GM12892 (cell line): ENCODE measurements around the gene IL17REL.

ENCODE experiments used
- DNase-seq: peaks from one replicate; pipeline ENCODE4 v3.0.0; 2011; ENCODE audit not compliant: insufficient read length
- FAIRE-seq: peaks from 2 replicates; lab custom pipeline; 2011; peaks lifted over from hg19 to GRCh38; lab: Jason Lieb, UNC
- POLR2A ChIP-seq: IDR thresholded peaks from 2 replicates; pipeline ENCODE4 v1.6.1; 2011; ENCODE audit warnings: low read depth, low read length, control low read depth
- POLR2AphosphoS5 ChIP-seq: IDR thresholded peaks from 2 replicates; pipeline ENCODE4 v1.6.1; 2011; ENCODE audit warnings: low read depth, low read length, control low read depth
- TAF1 ChIP-seq: IDR thresholded peaks from 2 replicates; pipeline ENCODE4 v1.6.1; 2011; ENCODE audit warnings: low read depth, mild to moderate bottlenecking, control low read depth, low read length, borderline replicate concordance

The IL17REL gene

GRCh38 chr22:50051930-50052329 is 39.4 kb upstream of the IL17REL start:
- no peak for TF ChIP-seq POLR2A
- no peak for TF ChIP-seq POLR2AphosphoS5
- no peak for TF ChIP-seq TAF1
- FAIRE-seq = no peak

DNA sequence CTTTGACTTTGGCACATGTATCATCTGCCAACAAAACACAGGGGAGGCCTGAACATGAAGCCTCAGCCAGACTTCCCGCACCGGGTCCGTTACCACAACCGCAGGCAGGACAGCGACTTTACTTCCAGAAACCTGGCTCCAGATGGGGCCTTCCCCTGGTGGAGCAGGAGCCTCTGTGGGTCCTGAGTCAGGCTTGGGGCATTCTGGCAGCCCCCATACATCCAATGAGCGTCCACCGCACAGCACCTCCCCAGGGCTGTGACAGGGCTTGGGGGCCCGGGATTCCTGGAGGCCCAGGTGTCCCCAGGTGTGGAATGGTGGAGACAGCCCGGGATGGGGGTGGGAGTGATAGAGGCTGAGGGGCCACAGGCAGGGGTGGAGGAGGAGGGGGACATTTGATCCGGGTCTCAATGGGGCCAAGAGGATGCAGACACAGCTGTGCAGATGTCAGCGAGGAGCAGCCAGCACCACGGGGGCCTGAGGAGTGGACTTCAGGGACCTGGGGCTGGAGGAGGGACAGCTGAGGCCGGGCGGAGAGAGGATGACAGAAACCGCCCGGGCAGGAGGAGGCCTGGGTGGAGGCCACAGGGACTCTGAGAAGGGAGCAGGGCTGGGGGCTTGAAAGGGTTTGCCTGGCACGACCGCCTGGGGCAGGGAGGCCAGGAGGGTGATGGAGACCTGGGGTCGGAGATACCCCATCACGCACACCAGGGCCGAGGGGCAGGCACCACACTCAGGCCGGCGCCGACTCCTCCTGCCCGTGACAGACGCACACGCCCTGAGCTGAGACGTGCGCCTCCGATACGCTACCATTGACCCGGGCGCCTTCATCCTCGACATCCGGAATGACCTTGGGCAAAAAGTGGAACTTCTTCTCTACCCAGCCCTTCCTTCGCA is 37.0 kb upstream of the IL17REL start:
- no peak for DNase-seq
- TF ChIP-seq POLR2A (no peak), TAF1 (no peak), POLR2AphosphoS5 (no peak)
- no peak for FAIRE-seq

More at GRCh38 chr22:50051930-50052329, 39.4 kb upstream of the IL17REL start:
- DNase-seq = no peak

DNA sequence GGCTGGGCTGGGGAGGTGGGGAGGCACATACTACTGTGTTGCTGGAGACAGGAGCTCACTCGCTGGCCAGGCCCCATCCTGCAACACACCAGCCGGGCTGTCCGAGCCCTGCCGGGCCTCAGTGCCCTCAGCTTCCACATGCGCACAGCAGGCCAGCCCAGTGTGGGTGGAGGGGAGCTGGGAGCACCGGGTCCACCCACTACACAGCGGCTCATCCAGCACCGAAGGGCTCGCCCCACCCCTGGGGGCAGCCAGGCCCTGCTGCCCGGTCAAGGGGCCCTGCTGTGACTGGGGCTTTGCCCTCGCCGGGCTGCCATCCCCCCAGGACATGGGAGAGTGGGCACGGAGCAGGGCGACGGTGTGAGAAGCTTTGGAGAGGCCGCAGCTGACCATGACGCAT is 36.3 kb upstream of the IL17REL start:
- TF ChIP-seq TAF1 = no peak
- TF ChIP-seq POLR2A = no peak
- TF ChIP-seq POLR2AphosphoS5 = no peak
- FAIRE-seq (no peak), DNase-seq (no peak)

- no peak for FAIRE-seq
These were observed 35.6 kb upstream of the IL17REL start for GRCh38 chr22:50048061-50048765.

DNA sequence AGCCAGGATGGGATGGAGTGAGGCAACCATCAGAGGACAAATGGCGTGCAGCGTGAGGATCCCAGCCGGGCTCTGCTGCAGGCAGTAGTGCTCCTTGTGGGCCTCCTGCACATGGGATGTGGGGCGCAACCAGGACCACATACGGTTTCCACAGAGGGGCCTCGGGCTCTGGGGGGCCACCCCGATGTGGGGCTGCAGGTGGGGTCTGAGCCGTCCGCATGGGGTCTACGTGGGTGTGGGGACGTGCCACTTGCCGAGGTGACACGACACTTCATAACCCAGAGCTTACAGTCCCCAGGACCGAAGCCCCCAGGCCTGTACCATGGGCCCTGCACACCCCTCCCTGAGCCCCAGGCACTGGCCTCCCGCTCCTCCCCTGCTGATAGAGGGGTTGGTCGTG is 34.8 kb upstream of the IL17REL start:
- TF ChIP-seq POLR2A = no peak
- no peak for TF ChIP-seq POLR2AphosphoS5
- DNase-seq = no peak
- FAIRE-seq = no peak

More at GRCh38 chr22:50048061-50048765, 35.6 kb upstream of the IL17REL start:
- DNase-seq = no peak
- no peak for TF ChIP-seq POLR2AphosphoS5
- no peak for TF ChIP-seq POLR2A
- TF ChIP-seq TAF1 = no peak

DNA sequence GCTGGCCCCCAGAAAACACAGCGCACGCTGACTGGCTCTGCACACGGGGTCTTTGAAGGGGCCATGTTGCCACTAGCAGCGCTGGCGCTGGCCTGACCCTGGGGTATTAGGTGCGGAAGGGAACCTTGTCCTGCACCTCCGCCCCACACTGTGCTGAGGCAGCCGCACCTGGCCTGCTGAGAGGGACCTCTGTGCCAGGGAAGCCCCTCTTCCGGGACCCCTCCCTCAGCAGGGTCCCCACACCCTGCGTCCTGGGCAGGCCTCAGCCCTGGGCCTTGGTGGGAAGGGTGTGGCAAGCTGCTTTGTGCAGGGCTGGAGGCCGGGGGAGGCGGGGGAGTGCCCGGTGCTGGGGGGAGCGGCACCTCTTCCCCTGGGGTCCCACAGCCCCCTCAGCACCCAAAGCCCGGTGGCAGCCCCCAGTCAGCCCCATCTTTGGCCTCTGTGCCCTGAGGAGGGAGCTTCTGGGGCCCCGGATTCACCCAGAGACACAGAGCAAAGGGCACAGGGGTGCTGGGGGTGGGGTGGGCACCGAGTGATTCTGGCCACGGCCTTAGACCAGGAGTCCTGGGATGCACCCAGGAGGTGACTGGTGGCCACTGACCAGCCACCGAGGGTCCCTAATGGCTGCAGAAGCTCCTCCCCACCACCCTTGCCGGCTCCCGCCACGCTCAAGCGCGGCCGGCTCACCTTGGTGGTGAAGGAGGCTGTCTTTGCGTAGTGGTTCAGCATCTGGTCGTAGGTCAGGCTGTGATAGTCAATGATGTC is 34.1 kb upstream of the IL17REL start:
- FAIRE-seq = no peak
- TF ChIP-seq POLR2AphosphoS5 = no peak
- no peak for TF ChIP-seq TAF1
- TF ChIP-seq POLR2A = no peak
- no peak for DNase-seq

DNA sequence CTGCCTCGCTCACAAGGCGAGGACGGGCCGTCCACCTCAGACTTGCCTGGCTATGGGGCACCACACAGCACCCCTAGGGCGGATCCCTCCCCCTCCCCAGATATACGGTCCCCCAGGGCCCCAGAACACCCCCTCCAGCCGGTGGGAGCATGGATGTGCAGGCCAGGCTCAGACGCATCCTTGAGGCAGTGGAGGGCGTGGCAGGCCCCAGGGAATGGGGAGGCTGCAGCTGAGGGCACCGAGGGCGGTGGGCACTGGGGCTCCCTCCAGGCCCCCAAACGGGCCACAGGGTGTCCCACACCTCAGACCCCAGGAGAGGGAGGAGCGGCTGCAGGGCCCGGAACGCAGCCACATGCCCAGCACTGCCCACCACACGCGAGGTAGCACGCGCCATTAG is 33.5 kb upstream of the IL17REL start:
- FAIRE-seq (no peak), DNase-seq (no peak)
- TF ChIP-seq POLR2AphosphoS5 (no peak), TAF1 (no peak), POLR2A (no peak)

DNA sequence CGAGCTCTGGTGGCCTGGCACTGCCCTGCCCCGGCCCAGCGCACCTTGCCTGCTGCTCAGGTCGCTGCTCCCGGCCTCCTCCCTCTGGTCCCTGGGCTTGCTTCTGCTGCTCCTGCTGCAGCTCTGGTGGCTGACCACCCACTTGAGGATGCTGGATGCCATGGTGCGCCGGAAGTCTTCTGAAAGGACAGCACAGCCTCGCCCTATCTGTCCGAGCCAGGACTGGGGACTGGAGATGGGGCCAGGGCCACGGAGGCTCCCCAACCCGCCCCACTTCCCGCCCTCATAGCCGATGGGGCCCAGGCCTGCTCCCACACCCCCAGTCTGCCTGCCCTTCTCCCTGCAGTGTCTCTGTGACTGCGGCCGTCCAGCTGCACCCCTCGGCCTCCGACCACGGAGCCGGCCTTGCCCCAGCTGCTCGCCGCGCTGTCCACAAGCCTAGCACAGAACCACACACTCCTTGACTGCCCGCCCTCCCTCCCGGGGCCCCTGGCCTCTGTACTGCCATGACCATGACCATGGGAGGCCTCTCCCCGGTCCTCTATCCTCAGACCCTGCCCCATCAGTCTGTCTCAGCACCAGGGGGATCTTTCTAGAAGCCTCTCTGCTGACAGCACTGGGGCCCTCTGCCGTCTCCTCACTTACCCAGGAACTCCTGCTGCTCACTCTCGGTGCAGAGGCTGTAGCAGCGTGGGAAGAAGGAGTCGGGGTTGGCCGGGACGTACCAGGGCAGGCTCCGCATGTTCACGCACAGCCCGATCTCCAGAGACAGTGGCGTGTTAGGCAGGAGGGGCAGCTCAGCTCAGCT is 32.9 kb upstream of the IL17REL start:
- TF ChIP-seq TAF1 (no peak), POLR2A (no peak), POLR2AphosphoS5 (no peak)
- DNase-seq (no peak), FAIRE-seq (no peak)

- FAIRE-seq (no peak), DNase-seq (no peak)
- TF ChIP-seq POLR2AphosphoS5 = no peak
- no peak for TF ChIP-seq TAF1
- no peak for TF ChIP-seq POLR2A
These were observed 32.0 kb upstream of the IL17REL start for GRCh38 chr22:50044485-50045118.
